GM23338 (cell line): ENCODE measurements around the gene TFAP2B.

Source experiments
- EZH2 ChIP-seq: fragments of 200-600 bp; sonication (generic); IDR thresholded peaks from one replicate; pipeline ENCODE4 v1.8.0; 2017; ENCODE audit warnings: antibody characterized with exemption, mild to moderate bottlenecking, low read depth; ENCODE audit not compliant: unreplicated experiment
- JUNB ChIP-seq: IDR thresholded peaks from one replicate; pipeline ENCODE4 v1.6.1; 2016; ENCODE audit warnings: antibody characterized with exemption; ENCODE audit not compliant: unreplicated experiment
- TF ChIP-seq, protein P1 (sequence below), 2 experiments: fragments of 200-600 bp in 1 of 2; sonication (generic) in 1 of 2; conservative IDR thresholded peaks; 2 replicates each; pipeline versions ENCODE4 v1.5.1 to v1.6.1; 2016 to 2017; ENCODE audit warnings: antibody characterized with exemption in 2 of 2, low read depth in 2 of 2, mild to moderate bottlenecking in 2 of 2, moderate library complexity in 1 of 2

DNA sequence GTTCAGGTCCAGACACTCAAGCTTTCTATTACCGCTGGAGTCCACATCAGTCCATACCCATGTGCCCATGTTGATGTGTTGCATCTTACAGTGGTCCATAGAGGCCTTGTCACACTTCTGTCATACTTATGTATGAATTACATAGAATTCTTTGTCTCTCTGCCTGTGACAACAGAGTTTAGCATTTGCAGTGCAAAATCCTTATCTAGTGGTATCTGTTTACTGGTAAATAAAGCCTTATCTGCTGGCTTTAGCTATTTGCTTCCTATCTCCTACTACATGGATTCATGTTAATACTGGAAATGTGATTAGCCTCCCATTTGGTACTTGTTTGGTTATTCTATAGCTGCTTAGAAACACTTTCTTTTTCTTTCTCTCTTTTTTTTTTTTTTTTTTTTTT lies 49.8 kb downstream of the TFAP2B start:
- TF ChIP-seq, protein P1, sequence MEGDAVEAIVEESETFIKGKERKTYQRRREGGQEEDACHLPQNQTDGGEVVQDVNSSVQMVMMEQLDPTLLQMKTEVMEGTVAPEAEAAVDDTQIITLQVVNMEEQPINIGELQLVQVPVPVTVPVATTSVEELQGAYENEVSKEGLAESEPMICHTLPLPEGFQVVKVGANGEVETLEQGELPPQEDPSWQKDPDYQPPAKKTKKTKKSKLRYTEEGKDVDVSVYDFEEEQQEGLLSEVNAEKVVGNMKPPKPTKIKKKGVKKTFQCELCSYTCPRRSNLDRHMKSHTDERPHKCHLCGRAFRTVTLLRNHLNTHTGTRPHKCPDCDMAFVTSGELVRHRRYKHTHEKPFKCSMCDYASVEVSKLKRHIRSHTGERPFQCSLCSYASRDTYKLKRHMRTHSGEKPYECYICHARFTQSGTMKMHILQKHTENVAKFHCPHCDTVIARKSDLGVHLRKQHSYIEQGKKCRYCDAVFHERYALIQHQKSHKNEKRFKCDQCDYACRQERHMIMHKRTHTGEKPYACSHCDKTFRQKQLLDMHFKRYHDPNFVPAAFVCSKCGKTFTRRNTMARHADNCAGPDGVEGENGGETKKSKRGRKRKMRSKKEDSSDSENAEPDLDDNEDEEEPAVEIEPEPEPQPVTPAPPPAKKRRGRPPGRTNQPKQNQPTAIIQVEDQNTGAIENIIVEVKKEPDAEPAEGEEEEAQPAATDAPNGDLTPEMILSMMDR (conservative IDR thresholded peaks at IDR 0.05; ENCODE audit: low read depth in 2 of 2): no peak
- TF ChIP-seq EZH2: no peak
- no peak for TF ChIP-seq JUNB
